H9 (cell line): ENCODE results near the gene BFSP2. TPM values are rescaled to one million over a fixed set of nuclear protein-coding genes. Genes with fewer than 3 reads are reported as not detected.

ENCODE experiments used
- DNase-seq: peaks from one replicate; pipeline ENCODE4 v3.0.0-alpha.2; 2017
- H2AFZ ChIP-seq: one replicate; pipeline ENCODE4 v1.6.1; 2013; ENCODE audit warnings: mild to moderate bottlenecking, low read length, control low read depth, moderate library complexity
- H2AK5ac ChIP-seq: 2 replicates; pipeline ENCODE4 v1.6.1; 2013; ENCODE audit warnings: low read length, control low read depth, mixed read lengths; ENCODE audit not compliant: insufficient read length
- H2BK120ac ChIP-seq: one replicate; pipeline ENCODE4 v1.6.1; 2013; ENCODE audit warnings: low read depth, mild to moderate bottlenecking, low read length, control low read depth, inconsistent platforms; ENCODE audit not compliant: poor library complexity, severe bottlenecking
- H2BK12ac ChIP-seq: 2 replicates; pipeline ENCODE4 v1.6.1; 2013; ENCODE audit warnings: low read length, control low read depth, mixed read lengths, low read depth; ENCODE audit not compliant: insufficient read length
- H2BK15ac ChIP-seq: 2 replicates; pipeline ENCODE4 v1.6.1; 2013; ENCODE audit warnings: low read depth, low read length, control low read depth
- H2BK20ac ChIP-seq: one replicate; pipeline ENCODE4 v1.6.1; 2013; ENCODE audit warnings: low read depth, mild to moderate bottlenecking, low read length, control low read depth, inconsistent platforms; ENCODE audit not compliant: poor library complexity, severe bottlenecking
- H2BK5ac ChIP-seq: 2 replicates; pipeline ENCODE4 v1.6.1; 2013; ENCODE audit warnings: low read length, control low read depth, mixed read lengths; ENCODE audit not compliant: insufficient read length
- H3K14ac ChIP-seq: 2 replicates; pipeline ENCODE4 v1.6.1; 2013; ENCODE audit warnings: low read length, control low read depth; ENCODE audit not compliant: insufficient read depth
- H3K18ac ChIP-seq: 2 replicates; pipeline ENCODE4 v1.6.1; 2013; ENCODE audit warnings: low read depth, mild to moderate bottlenecking, mixed read lengths, low read length, control low read depth; ENCODE audit not compliant: insufficient read length
- H3K23ac ChIP-seq: 2 replicates; pipeline ENCODE4 v1.6.1; 2013; ENCODE audit warnings: low read length, control low read depth, mixed read lengths, low read depth; ENCODE audit not compliant: insufficient read length
- H3K23me2 ChIP-seq: 2 replicates; pipeline ENCODE4 v1.6.1; 2013; ENCODE audit warnings: low read depth, mild to moderate bottlenecking, mixed read lengths, low read length, control low read depth; ENCODE audit not compliant: insufficient read length, poor library complexity, severe bottlenecking
- H3K27ac ChIP-seq: 2 replicates; pipeline ENCODE4 v1.5.1; 2013; ENCODE audit warnings: low read length, control low read depth, mixed read lengths, low read depth; ENCODE audit not compliant: insufficient read length
- H3K27me3 ChIP-seq: 2 replicates; pipeline ENCODE4 v1.6.1; 2013; ENCODE audit warnings: low read length, control low read depth, inconsistent platforms; ENCODE audit not compliant: insufficient read depth
- H3K4ac ChIP-seq: 2 replicates; pipeline ENCODE4 v1.6.1; 2013; ENCODE audit warnings: low read depth, mild to moderate bottlenecking, control low read depth, inconsistent platforms, low read length, moderate library complexity
- H3K4me1 ChIP-seq: 2 replicates; pipeline ENCODE4 v1.6.1; 2013; ENCODE audit warnings: low read length, control low read depth, inconsistent platforms; ENCODE audit not compliant: insufficient read depth
- H3K4me2 ChIP-seq: 2 replicates; pipeline ENCODE4 v1.6.1; 2013; ENCODE audit warnings: low read length, control low read depth, mixed read lengths; ENCODE audit not compliant: insufficient read length, insufficient read depth
- H3K56ac ChIP-seq: 2 replicates; pipeline ENCODE4 v1.6.1; 2013; ENCODE audit warnings: low read depth, mild to moderate bottlenecking, mixed read lengths, low read length, control low read depth; ENCODE audit not compliant: insufficient read length
- H3K79me1 ChIP-seq: 2 replicates; pipeline ENCODE4 v1.6.1; 2013; ENCODE audit warnings: low read depth, mild to moderate bottlenecking, moderate library complexity, low read length, control low read depth, inconsistent platforms; ENCODE audit not compliant: insufficient read depth, poor library complexity, severe bottlenecking
- H3K79me2 ChIP-seq: 2 replicates; pipeline ENCODE4 v1.6.1; 2013; ENCODE audit warnings: low read length, control low read depth, inconsistent platforms; ENCODE audit not compliant: insufficient read depth
- H3K9ac ChIP-seq: 2 replicates; pipeline ENCODE4 v1.6.1; 2013; ENCODE audit warnings: low read length, control low read depth, mixed read lengths; ENCODE audit not compliant: insufficient read length; ENCODE audit errors: extremely low read depth
- H3K9me3 ChIP-seq: one replicate; pipeline ENCODE4 v1.6.1; 2013; ENCODE audit warnings: low read depth, low read length, inconsistent platforms; ENCODE audit not compliant: control insufficient read depth
- H3T11ph ChIP-seq: one replicate; pipeline ENCODE4 v1.6.1; 2013; ENCODE audit warnings: mild to moderate bottlenecking, low read length, control low read depth, inconsistent platforms
- H4K20me1 ChIP-seq: one replicate; pipeline ENCODE4 v1.6.1; 2013; ENCODE audit not compliant: control insufficient read depth, insufficient read length, insufficient read depth
- H4K5ac ChIP-seq: 2 replicates; pipeline ENCODE4 v1.6.1; 2013; ENCODE audit warnings: low read depth, mild to moderate bottlenecking, mixed read lengths, low read length, control low read depth; ENCODE audit not compliant: insufficient read length
- H4K8ac ChIP-seq: replicated peaks from 2 replicates; pipeline ENCODE4 v1.6.1; 2013; ENCODE audit warnings: low read length, control low read depth, mixed read lengths, low read depth; ENCODE audit not compliant: insufficient read length
- H4K91ac ChIP-seq: 2 replicates; pipeline ENCODE4 v1.6.1; 2013; ENCODE audit warnings: low read depth, mild to moderate bottlenecking, moderate library complexity, mixed read lengths, low read length, control low read depth; ENCODE audit not compliant: insufficient read length
- H3K27ac Mint-ChIP-seq, 3 experiments: 2 replicates in 2 of 3; 3 replicates in 1 of 3; pipeline ENCODE4 v1.8.0; 2020 to 2021; ENCODE audit warnings: mixed read lengths in 3 of 3, mild to moderate bottlenecking in 1 of 3, moderate library complexity in 1 of 3
- H3K27me3 Mint-ChIP-seq: 2 replicates; pipeline ENCODE4 v1.8.0; 2021; ENCODE audit warnings: low read depth, mild to moderate bottlenecking, moderate library complexity, mixed read lengths
- H3K36me3 Mint-ChIP-seq, 3 experiments: 2 replicates in 2 of 3; 3 replicates in 1 of 3; pipeline ENCODE4 v1.8.0; 2020 to 2021; ENCODE audit warnings: low read depth in 3 of 3, mixed read lengths in 3 of 3; ENCODE audit not compliant: insufficient read depth in 1 of 3
- H3K4me1 Mint-ChIP-seq, 2 experiments: 2 replicates each; pipeline ENCODE4 v1.8.0; 2020; ENCODE audit warnings: mixed read lengths in 2 of 2
- H3K4me3 Mint-ChIP-seq, 2 experiments: 2 replicates in 1 of 2; 3 replicates in 1 of 2; pipeline ENCODE4 v1.8.0; 2020 to 2021; ENCODE audit warnings: mild to moderate bottlenecking in 2 of 2, mixed read lengths in 2 of 2, moderate library complexity in 1 of 2
- H3K9me3 Mint-ChIP-seq, 2 experiments: 2 replicates in 1 of 2; 3 replicates in 1 of 2; pipeline ENCODE4 v1.8.0; 2020; ENCODE audit warnings: mild to moderate bottlenecking in 2 of 2, mixed read lengths in 2 of 2, moderate library complexity in 1 of 2
- WGBS: extraction: QIAGEN DNeasy Blood & Tissue Kit; methylation state at CpG from one replicate; pipeline ENCODE4 v1.1.7; 2013; ENCODE audit warnings: missing lambda C conversion rate, low lambda C conversion rate, mixed read lengths; ENCODE audit not compliant: insufficient read length; ENCODE audit errors: extremely low coverage; 5-methylcytosine and 5-hydroxymethylcytosine counted together
- total RNA-seq: library from RNA; stranded (reverse); gene quantifications from 2 replicates; pipeline ENCODE4 v1.2.1, GENCODE V29; 2021
- TF ChIP-seq, protein P1 (sequence below): fragments of 200-600 bp; sonication (generic); conservative IDR thresholded peaks from 3 replicates; pipeline ENCODE4 v1.8.0; 2021; ENCODE audit warnings: antibody characterized with exemption, mild to moderate bottlenecking

The BFSP2 gene
- total RNA-seq, 1 experiment from 2014 or later: not detected

DNA sequence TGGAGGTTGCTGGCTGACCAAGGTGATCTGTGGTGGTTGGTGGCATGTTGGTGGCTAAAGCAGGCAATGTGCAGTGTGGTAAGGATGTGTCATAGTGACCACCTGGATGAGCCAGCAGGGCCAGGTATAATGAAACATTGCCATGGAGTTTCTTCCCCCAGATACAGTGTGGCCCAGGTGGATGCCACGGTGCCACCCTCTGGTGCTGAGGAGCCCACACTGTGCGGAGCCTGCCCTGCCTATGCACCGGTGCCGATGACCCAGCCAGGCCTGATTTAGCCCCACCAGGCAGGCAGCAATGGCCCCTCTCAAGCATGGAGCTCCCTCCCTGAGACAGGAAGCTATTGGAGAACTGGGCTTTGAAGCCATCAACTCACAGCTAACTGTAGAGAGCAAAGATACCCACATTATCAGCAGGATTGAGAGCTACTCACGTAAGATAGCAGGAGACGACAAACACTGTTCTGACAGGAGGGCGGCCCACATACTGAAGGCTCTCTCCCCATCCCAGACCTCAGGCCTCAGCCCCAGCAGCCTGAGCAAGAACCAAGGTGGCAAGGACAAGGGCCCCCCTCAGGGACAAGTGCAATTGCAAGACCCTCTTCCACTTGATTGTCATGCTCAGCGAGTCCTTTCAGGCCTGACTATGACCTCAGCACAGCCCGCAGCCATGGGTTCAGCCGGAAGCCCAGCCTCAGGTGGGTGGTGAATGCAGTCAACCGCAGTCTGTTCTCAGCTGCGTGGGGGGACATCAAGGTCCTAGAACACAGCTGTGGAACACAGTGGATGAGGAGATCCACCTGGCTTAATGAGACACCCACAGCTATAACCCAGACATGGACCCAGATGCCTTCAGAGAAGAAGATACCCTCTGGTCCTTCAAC is 90.9 kb downstream of the BFSP2 start:
- Mint-ChIP-seq H3K9me3 (peaks cover 28 to 29% of the 10 kb centered on the region in 2 experiments), H3K4me3 (no peak overlapping the region), H3K27me3 (0 out of 2 replicates have a peak, but pooled peaks cover 2% of the 10 kb centered on the region), H3K4me1 (peaks cover 36 to 37% of the 10 kb centered on the region in 2 experiments), H3K36me3 (peaks cover 13 to 23% (median 22%) of the 10 kb centered on the region in 3 experiments), H3K27ac (no peak overlapping the region)
- Histone ChIP-seq H3K23ac (no peak overlapping the region), H4K8ac (no peak overlapping the region), H3K4me1 (no peaks in the 10 kb centered on the region; the same call in 1 of the 2 replicates), H3K79me2 (no peaks in the 10 kb centered on the region), H2BK20ac (no peak overlapping the region), H3T11ph (no peak overlapping the region), H2AFZ (no peak overlapping the region), H2AK5ac (no peak overlapping the region), H3K9ac (no peak overlapping the region), H3K14ac (no peak overlapping the region), H3K23me2 (no peaks in the 10 kb centered on the region), H3K4ac (no peak overlapping the region), H3K27me3 (no peaks in the 10 kb centered on the region), H3K4me2 (no peak overlapping the region), H3K56ac (no peak overlapping the region), H4K20me1 (no peaks in the 10 kb centered on the region), H2BK120ac (no peak overlapping the region), H3K18ac (peak overlapping the region; percentile 66), H4K5ac (no peak overlapping the region), H3K9me3 (peaks cover 22% of the 10 kb centered on the region), H2BK12ac (no peak overlapping the region), H2BK15ac (no peak overlapping the region), H3K79me1 (no peaks in the 10 kb centered on the region), H3K27ac (no peak overlapping the region), H2BK5ac (no peak overlapping the region), H4K91ac (no peak overlapping the region)
- TF ChIP-seq, protein P1, sequence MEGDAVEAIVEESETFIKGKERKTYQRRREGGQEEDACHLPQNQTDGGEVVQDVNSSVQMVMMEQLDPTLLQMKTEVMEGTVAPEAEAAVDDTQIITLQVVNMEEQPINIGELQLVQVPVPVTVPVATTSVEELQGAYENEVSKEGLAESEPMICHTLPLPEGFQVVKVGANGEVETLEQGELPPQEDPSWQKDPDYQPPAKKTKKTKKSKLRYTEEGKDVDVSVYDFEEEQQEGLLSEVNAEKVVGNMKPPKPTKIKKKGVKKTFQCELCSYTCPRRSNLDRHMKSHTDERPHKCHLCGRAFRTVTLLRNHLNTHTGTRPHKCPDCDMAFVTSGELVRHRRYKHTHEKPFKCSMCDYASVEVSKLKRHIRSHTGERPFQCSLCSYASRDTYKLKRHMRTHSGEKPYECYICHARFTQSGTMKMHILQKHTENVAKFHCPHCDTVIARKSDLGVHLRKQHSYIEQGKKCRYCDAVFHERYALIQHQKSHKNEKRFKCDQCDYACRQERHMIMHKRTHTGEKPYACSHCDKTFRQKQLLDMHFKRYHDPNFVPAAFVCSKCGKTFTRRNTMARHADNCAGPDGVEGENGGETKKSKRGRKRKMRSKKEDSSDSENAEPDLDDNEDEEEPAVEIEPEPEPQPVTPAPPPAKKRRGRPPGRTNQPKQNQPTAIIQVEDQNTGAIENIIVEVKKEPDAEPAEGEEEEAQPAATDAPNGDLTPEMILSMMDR: no peak
- no peak for DNase-seq
- WGBS: no CpG with 5 or more reads among the region's 12 CpGs
